GM10266 (cell line): Measurements from ENCODE around the gene GADL1.

Experiments used
- DNase-seq: peaks from one replicate; pipeline ENCODE4 v3.0.0; 2012; ENCODE audit errors: extremely low spot score
- CTCF ChIP-seq: IDR thresholded peaks from 2 replicates; pipeline ENCODE4 v1.5.1; 2012; ENCODE audit warnings: mild to moderate bottlenecking, low read depth; ENCODE audit not compliant: control insufficient read depth, insufficient read depth; ENCODE audit errors: missing control alignments

The GADL1 gene

GRCh38 chr3:30698549-30698948, 195.9 kb downstream of the GADL1 start:
- no peak for TF ChIP-seq CTCF
- DNase-seq, result no peak

- TF ChIP-seq CTCF, result no peak
- DNase-seq, result no peak
Observed at GRCh38 chr3:30696896-30697295, 197.6 kb downstream of the GADL1 start.

GRCh38 chr3:30696403-30696819, 198.1 kb downstream of the GADL1 start:
- no peak for DNase-seq
- TF ChIP-seq CTCF, result no peak

GRCh38 chr3:30695302-30696061, 199.0 kb downstream of the GADL1 start:
- no peak for DNase-seq

GRCh38 chr3:30694668-30695067, 199.8 kb downstream of the GADL1 start:
- TF ChIP-seq CTCF, result no peak
- DNase-seq, result no peak

More at GRCh38 chr3:30695302-30696061, 199.0 kb downstream of the GADL1 start:
- no peak for TF ChIP-seq CTCF

- no peak for TF ChIP-seq CTCF
Observed at GRCh38 chr3:30694148-30694547, 200.3 kb downstream of the GADL1 start.

GRCh38 chr3:30693470-30694120, 200.9 kb downstream of the GADL1 start:
- TF ChIP-seq CTCF, result peak; percentile 70
- DNase-seq, result peak; percentile 53

More at GRCh38 chr3:30694148-30694547, 200.3 kb downstream of the GADL1 start:
- no peak for DNase-seq
